HG03108 (cell line): ENCODE measurements around the gene SNAPIN.
A peak's percentile ranks its signal among the peaks of the same experiment; 100 is the strongest.
"Not testable (repeated sequence)": the region's sequence is repeated elsewhere in the genome, so short reads cannot be mapped to it uniquely, and the experiment has no call there.

Experiments used
- ATAC-seq: cut with Tn5 transposase; IDR thresholded peaks from one replicate; pipeline ENCODE4 v1.9.1; 2021; ENCODE audit warnings: moderate library complexity; ENCODE audit not compliant: unreplicated experiment

The SNAPIN gene

DNA sequence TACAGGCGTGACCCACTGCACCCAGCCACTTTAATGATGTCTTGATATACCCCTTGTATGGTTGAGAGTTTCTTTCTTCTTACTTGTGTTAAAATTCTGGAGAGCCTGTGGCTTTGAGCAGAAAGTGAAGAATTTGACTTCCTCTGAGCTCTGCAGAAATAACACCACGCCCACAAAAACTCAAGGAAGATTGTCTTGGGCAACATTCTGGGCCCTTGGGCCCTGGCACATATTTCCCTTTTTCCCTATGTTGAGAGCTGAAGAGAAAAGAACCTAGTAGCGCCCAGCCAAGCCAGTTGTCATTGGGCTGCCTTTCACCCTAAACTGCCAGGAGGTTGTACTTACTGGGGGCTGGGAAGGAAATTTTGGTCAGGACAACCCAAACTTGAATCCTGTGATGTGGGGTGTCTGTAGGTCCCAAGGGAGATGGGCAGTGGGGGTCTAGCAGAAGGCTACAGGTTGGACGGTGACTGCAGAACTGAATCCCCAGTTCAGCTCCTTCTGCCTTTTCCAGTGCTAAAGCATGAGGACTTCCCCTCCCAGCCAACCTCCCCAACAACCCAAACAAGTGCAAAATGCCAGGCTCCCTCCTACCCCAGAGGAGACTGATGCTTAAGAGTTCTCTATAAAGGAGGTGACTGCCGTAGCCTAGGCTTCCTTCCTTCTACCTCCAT is 11.7 kb upstream of the SNAPIN start:
- ATAC-seq, result no peak

DNA sequence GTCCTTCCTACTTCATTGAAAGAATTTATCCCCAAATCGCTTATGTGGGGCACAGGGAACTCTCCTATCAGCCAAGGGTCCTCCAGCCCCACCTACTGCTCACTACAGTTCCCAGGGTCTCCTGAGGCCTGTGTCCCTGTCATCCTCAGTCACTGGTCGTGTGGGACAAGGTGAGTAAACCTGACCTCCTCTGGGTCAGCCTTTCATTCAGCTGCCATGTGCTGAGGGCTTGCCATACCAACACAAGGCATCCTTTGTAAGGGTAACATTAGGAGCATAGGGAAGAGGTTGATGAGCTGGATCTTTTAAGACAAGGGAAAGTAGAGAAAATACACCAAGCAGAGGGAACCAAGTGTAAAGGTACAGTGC is 11.2 kb upstream of the SNAPIN start:
- ATAC-seq, result no peak

DNA sequence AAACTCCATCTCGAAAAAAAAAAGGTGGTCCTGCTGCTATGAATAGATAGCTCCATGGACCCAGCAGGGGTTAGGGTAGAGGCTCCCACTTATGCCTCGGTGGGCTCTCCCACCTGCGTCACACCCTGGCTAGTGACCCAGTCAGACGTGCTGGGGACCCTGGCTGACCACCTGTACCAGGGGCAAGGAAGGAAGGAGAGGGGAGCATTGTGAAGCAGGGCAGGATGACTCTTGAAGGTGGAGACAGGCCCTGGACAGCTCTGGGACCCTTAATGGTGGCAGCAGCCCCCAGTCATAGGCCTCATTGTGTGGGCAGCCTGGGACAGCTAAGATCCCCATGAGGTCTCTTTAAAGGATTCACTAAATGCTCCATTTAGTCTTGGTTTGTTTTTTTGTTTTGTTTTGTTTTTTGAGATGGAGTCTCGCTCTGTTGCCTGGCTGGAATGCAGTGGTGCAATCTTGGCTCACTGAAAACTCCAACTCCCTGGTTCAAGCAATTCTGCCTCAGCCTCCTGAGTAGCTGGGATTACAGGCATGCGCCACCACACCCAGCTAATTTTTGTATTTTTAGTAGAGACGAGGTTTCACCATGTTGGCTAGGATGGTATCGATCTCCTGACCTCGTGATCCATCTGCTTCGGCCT is 10.4 kb upstream of the SNAPIN start:
- ATAC-seq, result no peak

DNA sequence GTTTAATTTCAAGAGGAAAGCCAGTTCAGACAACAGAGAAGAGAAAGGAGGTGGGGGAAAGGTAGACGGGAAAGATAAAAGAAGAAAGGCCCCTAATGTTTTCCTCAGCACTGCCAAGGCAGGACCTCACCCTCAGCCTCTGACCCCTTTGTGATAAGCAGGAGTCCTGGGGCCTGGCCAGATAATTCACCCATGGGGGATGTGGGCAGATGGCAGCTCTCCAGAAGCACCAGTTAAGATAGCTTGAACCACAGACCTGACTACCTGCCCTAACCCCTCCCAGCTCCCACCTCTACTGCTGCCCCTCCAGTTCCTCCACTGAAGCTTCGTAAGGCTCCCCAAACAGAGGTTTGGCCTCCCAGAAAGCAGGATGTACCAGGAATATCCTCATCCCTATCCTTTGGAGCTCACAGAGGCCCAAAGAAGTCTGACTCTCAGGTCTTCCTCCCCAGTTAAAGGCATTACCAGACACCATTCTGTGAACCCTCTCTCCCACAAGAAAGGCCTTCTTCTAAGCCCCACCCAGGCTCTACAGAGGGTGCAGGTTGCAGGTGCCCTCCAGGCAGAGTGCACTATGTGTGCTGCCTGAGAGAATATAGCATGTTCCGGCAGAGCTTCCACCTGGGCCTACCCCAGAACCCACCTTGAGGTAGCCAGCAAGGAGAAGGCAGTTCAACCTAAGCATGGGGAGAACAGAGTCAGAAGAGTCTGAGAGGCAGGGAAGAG is 9.2 kb upstream of the SNAPIN start:
- no peak for ATAC-seq

DNA sequence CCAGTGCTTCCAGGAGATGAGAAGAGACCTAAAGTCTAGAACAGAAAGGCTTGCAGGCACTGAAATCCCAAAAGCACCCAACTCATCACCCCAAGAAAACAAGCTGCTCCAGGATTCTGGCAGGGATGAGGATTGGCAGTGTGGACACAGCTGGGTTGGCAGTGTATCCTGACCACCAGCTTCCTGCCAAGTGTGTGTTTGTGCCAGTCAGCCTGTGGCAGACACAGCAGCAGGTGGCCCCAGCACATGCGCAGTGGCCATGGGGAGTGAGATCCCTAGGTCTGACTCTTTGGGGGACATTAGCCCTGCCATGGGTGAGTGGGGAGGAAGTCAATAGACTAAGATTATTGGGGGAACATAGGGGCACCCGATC is 8.7 kb upstream of the SNAPIN start:
- no peak for ATAC-seq

DNA sequence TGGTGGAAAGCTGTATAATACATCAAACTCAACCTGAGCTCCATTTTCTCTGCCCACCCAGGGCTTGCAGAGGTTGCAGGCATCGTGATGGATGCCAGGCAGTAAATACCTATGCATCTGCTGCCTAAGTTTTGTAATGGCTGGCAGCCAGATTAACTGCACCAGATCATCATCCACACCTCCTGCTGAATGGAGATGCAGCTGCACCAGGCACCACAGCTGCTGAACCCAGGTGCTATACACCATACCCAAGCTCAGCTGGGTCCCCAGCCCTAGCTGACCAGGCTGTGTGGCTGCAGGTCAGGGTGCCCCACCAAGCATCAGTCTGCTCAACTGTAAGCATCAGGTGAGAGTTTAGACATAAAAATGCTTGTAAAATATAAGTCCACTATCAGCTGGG is 6.7 kb upstream of the SNAPIN start:
- no peak for ATAC-seq

DNA sequence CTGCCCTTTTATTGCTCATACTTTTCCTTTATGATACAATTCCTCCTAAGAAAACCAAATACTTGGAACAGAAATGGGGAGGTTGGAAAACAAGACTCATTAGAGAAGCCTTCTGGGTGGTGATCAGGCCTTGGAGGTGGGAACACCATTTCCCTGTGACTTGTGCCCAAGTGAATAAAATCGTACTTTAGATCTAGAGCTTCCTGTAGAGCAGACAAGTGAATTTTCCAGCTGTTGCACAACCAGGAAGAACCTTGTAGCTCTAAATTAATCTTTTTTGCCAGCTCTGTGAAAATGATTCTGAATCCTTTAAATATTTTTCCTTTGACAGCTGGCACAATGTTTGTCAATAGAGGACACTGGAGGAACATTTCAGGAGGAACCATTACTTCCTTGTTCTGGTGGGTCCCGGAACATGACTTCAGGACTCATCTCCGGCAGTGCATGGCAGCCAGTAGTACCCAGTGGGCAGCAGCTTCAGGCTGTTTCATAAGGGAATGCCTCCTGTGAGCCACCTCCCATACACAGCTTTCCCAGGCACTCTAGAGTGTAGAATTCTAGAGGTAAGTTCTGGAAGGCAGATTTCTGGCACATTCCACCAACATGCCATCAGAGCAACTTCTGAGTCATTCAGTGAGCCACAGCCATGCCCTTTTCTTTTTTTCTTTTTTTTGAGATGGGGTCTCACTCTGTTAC is 5.5 kb upstream of the SNAPIN start:
- ATAC-seq, result no peak

DNA sequence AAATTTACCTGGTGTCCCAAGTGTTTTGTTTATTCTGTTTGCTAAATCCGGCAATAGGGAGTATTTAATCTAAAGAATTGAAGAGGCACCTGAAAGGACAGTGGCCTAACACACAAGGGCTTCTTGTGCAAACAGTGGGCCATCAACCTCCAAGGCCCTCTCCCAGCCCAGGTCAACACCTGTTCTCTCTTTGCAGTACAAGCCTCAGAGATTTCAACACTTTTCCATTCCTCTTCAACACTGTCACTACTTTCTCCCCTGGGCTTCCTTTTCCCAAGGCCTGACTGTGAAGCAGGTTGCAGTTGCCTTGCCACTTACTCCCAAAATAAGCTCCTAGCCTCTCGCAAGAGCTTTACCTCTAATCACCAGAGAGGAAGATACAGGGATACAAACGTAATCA is 3.2 kb upstream of the SNAPIN start:
- ATAC-seq, result no peak

DNA sequence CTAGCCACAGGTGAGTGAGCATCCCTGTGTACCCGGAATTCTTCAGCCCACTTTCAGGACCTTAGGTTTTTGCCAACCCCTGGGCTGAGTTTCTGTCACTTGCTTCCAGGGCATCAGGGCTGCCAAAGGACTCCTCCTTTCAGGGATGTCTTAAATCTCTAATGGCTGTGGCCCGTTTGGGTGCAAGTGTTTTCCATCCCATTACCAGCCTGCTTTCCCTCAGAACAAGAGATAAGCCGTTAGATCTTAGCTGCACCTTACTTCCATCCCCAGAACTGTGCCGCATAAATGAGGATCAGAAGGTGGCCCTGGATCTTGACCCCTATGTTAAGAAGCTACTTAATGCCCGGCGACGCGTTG is 652 bp downstream of the SNAPIN start:
- no peak for ATAC-seq

DNA sequence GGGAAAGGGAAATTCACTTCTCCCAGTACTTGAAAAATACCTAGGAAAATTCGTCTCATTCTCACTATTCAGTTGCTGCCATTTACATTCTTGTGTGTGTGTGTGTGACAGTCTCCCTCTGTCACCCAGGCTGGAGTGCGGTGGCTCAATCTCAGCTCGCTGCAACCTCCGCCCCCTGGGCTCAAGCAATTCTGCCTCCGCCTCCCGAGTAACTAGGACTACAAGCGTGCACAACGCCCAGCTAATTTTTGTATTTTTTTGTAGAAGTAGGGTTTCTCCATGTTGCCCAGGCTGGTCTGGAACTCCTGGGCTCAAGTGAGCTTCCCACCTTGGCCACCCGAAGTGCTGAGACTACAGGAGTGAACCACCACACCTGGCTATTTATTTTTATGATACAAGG is 1.2 kb downstream of the SNAPIN start:
- ATAC-seq, result no peak

DNA sequence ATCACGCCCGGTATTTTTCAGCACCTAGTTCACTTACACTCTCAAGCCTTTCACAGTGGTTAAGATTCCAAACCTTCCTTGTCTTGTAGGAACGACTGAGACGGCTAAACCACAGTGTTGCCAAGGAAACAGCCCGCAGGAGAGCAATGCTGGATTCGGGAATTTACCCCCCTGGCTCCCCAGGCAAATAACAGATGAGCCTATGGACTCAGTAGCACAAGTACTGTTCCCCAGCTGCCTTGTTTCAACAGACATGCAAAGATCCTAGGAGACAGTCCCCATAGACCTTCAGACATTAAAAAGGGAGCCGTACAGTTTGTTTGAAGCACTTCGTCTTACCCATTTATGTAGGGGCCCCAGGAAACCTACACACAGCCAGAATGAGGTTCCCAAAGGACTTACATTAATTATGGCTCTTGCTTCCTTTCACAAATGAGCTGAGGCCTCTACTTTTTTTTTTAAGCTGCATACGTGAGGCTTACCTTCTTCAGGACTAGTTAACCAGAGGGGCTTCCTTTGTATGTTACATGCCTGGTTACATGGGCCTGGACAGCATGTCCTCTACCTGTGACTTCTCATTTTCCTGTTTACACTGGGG is 2.7 kb downstream of the SNAPIN start:
- ATAC-seq, result no peak

DNA sequence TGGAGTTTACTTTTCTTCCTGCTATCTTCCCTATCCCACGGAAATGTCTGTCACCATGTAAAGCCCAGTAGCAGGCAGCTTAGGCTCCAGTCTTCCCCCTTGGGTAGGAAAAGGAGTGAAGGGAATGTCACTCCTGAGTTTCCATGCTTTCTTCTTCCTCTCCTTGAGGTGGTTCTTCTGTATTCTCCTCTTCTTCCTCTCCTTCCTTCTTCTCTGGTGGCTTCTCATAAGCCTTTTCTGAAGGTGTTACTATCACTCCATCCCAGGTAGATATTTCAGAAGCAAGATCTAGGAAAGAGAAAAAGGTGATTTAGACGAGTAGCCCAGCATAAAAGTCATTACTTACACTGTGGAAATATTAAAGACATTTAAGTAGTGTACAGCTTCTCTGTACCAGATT is 3.8 kb downstream of the SNAPIN start:
- ATAC-seq, result no peak

DNA sequence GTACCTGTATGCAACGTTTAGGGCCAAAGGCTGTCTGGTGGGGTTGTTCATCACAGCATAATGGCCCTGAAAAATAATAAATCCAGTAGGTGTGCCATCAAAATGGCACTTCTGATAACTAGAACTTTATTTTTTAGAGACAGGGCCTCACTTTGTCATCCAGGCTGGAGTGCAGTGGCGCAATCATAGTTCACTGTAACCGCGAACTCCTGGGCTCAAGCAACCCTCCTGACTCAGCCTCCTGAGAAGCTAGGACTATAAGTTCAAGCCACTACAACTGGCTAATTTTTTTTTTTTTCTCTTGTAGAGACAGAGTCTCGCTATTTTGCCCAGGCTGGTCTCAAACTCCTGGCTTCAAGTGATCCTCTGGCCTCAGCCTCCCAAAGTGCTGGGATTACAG is 4.7 kb downstream of the SNAPIN start:
- no peak for ATAC-seq

DNA sequence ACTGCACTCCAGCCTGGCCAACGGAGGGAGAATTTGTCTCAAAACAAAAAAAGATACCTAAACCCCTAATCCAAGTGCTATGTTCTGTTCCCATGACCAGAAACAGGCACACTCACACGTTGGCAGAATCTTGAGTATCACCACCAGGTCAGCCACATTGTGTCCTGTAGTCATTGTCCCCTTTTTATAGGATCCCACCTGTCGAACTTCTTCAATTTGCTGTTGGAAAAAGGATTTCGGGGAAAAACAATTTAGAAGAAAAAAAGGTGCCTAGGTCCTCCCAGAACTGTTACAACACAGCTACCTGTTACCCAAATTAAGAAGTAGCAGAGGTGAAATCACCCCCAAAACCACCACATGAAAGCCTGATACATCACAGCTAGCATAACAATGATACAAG is 8.9 kb downstream of the SNAPIN start:
- no peak for ATAC-seq

DNA sequence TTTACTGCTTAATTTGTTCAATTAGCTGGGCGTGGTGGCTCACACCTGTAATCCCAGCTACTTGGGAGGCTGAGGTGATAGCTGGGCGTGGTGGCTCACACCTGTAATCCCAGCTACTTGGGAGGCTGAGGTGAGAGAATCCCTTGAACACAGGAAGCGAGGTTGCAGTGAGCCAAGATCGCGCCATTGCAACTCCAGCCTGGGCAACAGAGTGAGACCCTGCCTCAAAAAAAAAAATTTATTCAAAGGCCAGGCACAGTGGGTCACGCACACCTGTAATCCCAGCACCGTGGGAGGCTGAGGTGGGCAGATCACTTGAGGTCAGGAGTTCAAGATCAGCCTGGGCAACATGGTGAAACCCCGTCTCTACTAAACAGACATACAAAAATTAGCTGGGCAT is 10.2 kb downstream of the SNAPIN start:
- ATAC-seq, result not testable (repeated sequence)

DNA sequence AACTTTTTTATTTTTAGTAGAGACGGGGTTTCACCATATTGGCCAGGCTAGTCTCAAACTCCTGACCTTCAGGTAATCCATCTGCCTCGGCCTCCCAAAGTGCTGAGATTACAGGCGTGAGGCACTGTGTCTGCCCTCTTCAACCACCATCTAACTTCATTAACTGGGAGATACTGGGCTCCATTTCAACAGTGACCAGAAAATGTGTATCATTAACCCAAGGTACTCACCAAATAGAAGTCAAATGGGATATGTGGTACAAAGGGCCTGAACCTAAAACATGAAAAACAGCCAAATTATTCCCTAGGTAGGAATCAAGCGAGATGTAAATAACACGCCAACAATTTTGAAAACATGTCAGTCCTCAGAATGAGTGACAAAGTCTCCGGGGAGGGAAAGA is 11.1 kb downstream of the SNAPIN start:
- ATAC-seq, result no peak

DNA sequence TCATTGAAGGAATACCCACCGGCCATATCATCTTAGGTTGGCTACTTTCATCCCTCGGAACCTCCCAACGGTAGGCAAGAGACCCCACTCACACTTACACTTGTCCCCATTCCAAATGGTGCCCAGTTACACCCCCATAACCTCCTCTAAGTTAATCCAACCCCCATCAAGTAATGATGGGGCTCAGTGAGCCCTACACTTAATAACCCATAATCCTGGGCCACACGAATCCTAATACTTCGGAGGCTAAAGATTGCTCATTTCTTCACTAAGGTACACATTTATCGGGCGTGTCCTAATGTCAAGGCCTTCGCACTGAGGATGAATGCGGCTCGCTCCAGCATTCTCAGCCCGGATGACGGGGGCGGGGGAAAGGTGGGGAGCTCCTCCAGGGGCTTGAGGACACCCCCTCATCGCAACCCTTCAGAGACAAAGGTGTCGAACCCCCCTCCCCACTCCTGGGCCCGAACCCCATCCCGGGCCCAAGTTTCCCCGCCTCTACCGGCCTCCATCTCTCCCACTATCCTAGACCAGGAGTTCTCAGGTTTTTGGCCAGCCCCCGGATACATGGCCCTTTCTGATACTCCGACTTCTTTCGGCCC is 11.9 kb downstream of the SNAPIN start:
- no peak for ATAC-seq

DNA sequence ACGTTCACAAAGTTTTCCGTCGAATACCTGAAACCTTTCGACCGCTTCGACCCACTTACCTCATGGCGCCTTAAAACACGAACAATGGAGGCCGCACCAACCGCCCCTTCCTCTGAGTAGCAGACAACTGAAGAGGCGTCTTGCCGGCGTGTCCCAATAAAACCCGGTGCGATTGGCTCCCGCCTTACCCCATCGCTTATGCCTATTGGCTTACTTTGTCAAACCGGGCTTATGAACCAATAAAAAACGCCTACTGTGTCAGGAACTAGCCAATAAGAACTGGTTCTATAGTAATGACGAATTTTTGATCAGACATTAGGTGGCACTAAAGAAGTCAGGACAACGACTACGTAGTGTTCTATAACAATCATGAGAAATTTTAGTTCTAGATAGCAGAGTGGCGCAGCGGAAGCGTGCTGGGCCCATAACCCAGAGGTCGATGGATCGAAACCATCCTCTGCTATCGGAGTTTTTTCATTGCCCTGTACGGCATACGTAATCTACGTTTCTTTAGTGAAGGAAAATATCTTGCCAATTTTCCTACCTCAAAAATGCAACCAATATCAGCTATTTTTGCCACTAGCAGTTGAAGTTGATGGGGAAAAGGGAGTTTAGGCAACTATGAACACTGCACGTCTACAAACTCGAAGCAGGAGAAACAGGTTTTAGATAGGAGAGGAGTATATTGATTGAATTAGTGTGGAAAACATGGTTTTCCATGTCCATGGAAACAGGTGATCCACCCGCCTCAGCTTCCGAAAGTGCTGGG is 12.5 kb downstream of the SNAPIN start, which contains the start of gene ILF2:
ILF2 (minus strand) TSS at position 135 of the 769 bp plus-strand sequence; CDS start at position 64, 71 bp downstream.
- peak; percentile 89 for ATAC-seq

DNA sequence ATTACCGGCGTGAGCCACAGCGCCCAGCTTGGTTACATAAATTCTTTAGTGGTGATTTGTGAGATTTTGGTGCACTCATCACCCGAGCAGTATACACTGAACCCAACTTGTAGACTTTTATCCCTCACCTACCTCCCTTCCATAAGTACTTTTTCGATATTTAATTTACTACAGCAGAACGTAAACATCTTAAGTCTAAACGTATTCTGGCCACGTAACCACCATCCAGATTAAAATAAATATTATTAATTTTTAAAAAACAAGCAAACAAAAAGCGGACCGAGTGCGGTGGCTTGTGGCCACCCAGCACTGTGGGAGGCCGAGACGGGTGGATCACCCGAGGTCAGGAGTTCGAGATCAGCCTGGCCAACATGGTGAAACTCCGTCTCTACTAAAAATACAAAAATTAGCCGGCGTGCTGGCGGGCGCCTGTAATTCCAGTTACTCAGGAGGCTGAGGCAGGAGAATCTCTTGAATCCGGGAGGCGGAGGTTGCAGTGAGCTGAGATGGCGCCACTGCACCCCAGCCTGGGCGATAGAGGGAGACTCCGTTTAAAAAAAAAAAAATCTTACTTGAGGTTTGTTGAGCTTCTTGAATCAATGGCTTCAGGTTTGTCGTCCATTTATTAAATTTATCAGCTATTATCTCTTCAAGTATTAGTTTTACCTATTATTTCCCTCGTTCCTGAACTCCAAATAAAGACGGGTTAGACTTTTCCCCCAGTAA is 13.3 kb downstream of the SNAPIN start:
- not testable (repeated sequence) for ATAC-seq

DNA sequence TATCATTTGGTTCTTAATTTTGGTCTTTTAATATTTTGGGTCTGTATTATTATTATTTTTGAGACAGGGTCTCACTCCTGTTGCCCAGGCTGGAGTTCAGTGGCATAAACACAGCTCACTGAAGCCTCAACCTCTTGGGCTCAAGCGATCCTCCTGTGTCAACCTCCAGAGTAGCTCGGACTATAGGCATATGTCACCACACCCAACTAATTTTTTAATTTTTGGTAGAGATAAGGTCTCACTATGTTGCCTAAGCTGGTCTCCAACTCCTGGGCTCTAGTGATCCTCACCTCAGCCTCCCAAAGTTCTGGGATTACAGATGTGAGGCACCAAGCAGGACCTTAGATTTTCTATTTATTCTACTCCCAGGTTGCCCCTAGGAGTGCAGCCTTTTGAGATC is 15.0 kb downstream of the SNAPIN start:
- ATAC-seq, result no peak
